PC-9 (cell line): Measurements from ENCODE around the gene VASP.

Experiments
- CTCF ChIP-seq: fragments of 200-600 bp; sonication (generic); conservative IDR thresholded peaks from 2 replicates; pipeline ENCODE4 v1.6.1; 2017; ENCODE audit warnings: mixed run types, antibody characterized with exemption, mild to moderate bottlenecking, moderate library complexity
- EZH2 ChIP-seq: fragments of 200-600 bp; sonication (generic); IDR thresholded peaks from 2 replicates; pipeline ENCODE4 v1.8.0; 2017; ENCODE audit warnings: antibody characterized with exemption, low read depth

- no peak for TF ChIP-seq CTCF
- TF ChIP-seq EZH2, result no peak
These were observed 7.8 kb upstream of the VASP start for GRCh38 chr19:45499196-45500180.
